ENCODE measurements around the gene TULP3. TPM values are rescaled to one million over a fixed set of nuclear protein-coding genes. Genes with fewer than 3 reads are reported as not detected.

Gene TULP3
- total and polyA plus RNA-seq, 2 of the 8 experiments (the other 6 are each of a cell fraction or from before 2014, with no cell fraction given), result 18.4 to 21.2 TPM

- H3K4me3 ChIP-seq (ENCODE audit: extremely low read depth in 1 of 4, insufficient read depth in 2 of 4, low read depth in 3 of 4, low read length in 4 of 4), result no peak overlapping the region
- CTCF ChIA-PET (ENCODE audit: partially characterized antibody), result interaction anchor here (0.7 to 3.2 kb wide), 5 partner anchors 21 to 85 kb away, joined by 3 to 15 read pairs (median 4); no protein-coding TSS in a partner anchor
- no peak overlapping the region for H3K9ac ChIP-seq (replicated peaks in 1 of 4; ENCODE audit: extremely low read depth in 1 of 4, low read depth in 3 of 4, low read length in 3 of 4)
- no peak overlapping the region for H4K91ac ChIP-seq (replicated peaks; ENCODE audit: insufficient read length, low read length)
- H3K9me3 ChIP-seq (ENCODE audit: insufficient read depth in 2 of 2, low read depth in 1 of 2, low read length in 1 of 2), result no peaks in the 10 kb centered on the region
- no peak overlapping the region for H3K23ac ChIP-seq (ENCODE audit: insufficient read length)
- H2BK20ac ChIP-seq (ENCODE audit: low read length), result no peak overlapping the region
- no peak for FAIRE-seq
- H4K5ac ChIP-seq (ENCODE audit: insufficient read length, low read depth, low read length), result no peak overlapping the region
- H2BK120ac ChIP-seq (replicated peaks; ENCODE audit: low read depth, low read length), result no peak overlapping the region
- no peaks in the 10 kb centered on the region; the same call in 1 of the 2 replicates for H3K79me1 ChIP-seq (ENCODE audit: low read depth, low read length)
- H2BK5ac ChIP-seq (ENCODE audit: low read depth, low read length), result no peak overlapping the region
- no peak overlapping the region for H2BK15ac ChIP-seq (ENCODE audit: low read length)
- peaks cover 0 to 7% (median 2%) of the 10 kb centered on the region in 4 experiments; a peak in 5 of 7 replicates for H3K4me1 ChIP-seq (replicated peaks in 1 of 4; ENCODE audit: control insufficient read depth in 3 of 4, insufficient read depth in 4 of 4, low read length in 3 of 4)
- peaks cover 0 to 4% (median 0%) of the 10 kb centered on the region in 4 experiments; a peak in 3 of 8 replicates for H3K36me3 ChIP-seq (ENCODE audit: control insufficient read depth in 2 of 4, insufficient read depth in 4 of 4, low read length in 3 of 4)
- H3K18ac ChIP-seq (ENCODE audit: extremely low read depth, low read length), result no peak overlapping the region
- H3K23me2 ChIP-seq (ENCODE audit: low read depth, low read length), result no peaks in the 10 kb centered on the region
- H4K20me1 ChIP-seq (replicated peaks in 1 of 2; ENCODE audit: control insufficient read depth in 1 of 2, insufficient read depth in 2 of 2, low read length in 2 of 2), result no peaks in the 10 kb centered on the region
- H3K56ac ChIP-seq (replicated peaks; ENCODE audit: insufficient read length, low read depth, low read length), result no peak overlapping the region
- H2AFZ ChIP-seq (ENCODE audit: low read length), result no peak overlapping the region
- POLR2A ChIA-PET (ENCODE audit: partially characterized antibody), result interaction anchor here (0.9 to 1.4 kb wide), 3 partner anchors 8 to 33 kb away, joined by 3 to 4 read pairs (median 3); no protein-coding TSS in a partner anchor
- no peak overlapping the region for H3K4me2 ChIP-seq (ENCODE audit: insufficient read depth in 1 of 2, low read depth in 2 of 2, low read length in 2 of 2)
- no peak overlapping the region for H2BK12ac ChIP-seq (ENCODE audit: low read depth, low read length)
- no peak overlapping the region for H4K8ac ChIP-seq (ENCODE audit: extremely low read depth, insufficient read depth, low read length)
- no peak overlapping the region for H3K14ac ChIP-seq (ENCODE audit: insufficient read length)
- H2AK5ac ChIP-seq (ENCODE audit: low read depth, low read length), result no peak overlapping the region; the same call in 1 of the 2 replicates
- H3K27me3 ChIP-seq (replicated peaks in 1 of 4; ENCODE audit: control insufficient read depth in 3 of 4, extremely low read depth in 1 of 4, insufficient read depth in 3 of 4, low read length in 3 of 4), result no peaks in the 10 kb centered on the region
- no peak overlapping the region for H3K4ac ChIP-seq (replicated peaks; ENCODE audit: insufficient read length, low read depth, low read length)
- no peak for DNase-seq (ENCODE audit: low read depth in 1 of 2, low spot score in 2 of 2)
- 96% methylated on average over 9 of the region's 9 CpGs; no CpG with 5 or more reads in 1 of the 2 experiments for WGBS, 2 experiments (ENCODE audit: extremely low coverage in 1 of 2, insufficient coverage in 1 of 2, insufficient read length in 1 of 2, insufficient replicate concordance in 2 of 2, low coverage in 1 of 2, low lambda C conversion rate in 2 of 2, missing lambda C conversion rate in 1 of 2)
- no peaks in the 10 kb centered on the region for H3K79me2 ChIP-seq (ENCODE audit: control insufficient read depth in 1 of 2, insufficient read depth in 2 of 2, low read length in 2 of 2)
- H3K27ac ChIP-seq (ENCODE audit: low read depth, low read length), result no peak overlapping the region
Observed at GRCh38 chr12:2923057-2923456, 32.4 kb downstream of the TULP3 start.
